AG09319 (cell line): Measurements from ENCODE around the gene C1RL.
A peak's percentile ranks its signal among the peaks of the same experiment; 100 is the strongest.

Source experiments
- DNase-seq: peaks from one replicate; pipeline ENCODE4 v3.0.0-alpha.2; 2010; ENCODE audit warnings: low read depth; ENCODE audit errors: extremely low read depth
- CTCF ChIP-seq: IDR thresholded peaks from 2 replicates; pipeline ENCODE4 v1.5.1; 2011; ENCODE audit warnings: low read depth, mild to moderate bottlenecking, inconsistent platforms, low read length, moderate library complexity

Gene C1RL

GRCh38 chr12:7096979-7097378 is 12.0 kb downstream of the C1RL start:
- no peak for DNase-seq
- no peak for TF ChIP-seq CTCF

DNA sequence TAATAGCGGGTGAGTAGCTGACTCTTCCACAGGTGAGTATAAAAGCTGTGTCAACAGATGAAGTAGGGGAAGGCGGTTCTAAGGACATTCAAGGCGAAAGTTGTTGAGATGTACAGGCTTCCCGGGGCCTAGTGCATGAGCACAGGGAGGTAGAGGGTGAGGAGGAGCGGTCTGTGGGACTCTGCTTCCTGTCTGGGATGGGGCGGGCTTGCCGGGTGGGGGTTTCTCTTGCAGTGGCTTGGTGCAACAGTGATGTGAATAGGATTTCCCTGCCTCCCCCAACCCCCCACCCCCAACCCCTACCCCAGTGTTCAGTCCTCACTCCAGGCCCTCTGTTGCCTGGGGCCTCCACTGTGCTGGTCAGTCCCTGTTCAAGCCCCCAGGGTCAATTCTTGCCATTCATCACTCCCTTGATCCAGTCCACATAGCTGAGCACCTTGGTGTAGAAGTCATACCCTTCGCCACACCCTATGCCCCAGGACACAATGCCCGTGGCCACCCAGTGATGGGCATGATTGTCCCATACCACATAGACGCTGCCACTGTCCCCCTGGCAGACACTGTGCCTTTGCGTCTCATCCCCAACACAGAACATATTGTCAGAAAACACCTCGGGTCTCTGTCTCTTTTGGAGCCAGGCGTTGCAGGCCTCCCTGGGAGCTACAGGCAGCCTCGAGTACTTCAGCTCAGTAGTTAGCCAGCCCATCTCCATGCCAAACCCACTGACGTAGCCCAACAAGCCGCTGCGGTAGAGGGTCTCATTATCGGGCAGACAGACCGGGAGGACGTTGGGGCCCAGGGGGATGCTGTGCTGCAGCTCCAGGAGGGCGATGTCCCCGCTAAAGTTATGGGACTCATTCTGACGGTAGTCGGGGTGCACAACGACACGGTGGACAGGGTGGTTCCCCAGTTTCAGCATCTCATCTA is 12.7 kb downstream of the C1RL start:
- TF ChIP-seq CTCF: no peak
- DNase-seq: no peak

DNA sequence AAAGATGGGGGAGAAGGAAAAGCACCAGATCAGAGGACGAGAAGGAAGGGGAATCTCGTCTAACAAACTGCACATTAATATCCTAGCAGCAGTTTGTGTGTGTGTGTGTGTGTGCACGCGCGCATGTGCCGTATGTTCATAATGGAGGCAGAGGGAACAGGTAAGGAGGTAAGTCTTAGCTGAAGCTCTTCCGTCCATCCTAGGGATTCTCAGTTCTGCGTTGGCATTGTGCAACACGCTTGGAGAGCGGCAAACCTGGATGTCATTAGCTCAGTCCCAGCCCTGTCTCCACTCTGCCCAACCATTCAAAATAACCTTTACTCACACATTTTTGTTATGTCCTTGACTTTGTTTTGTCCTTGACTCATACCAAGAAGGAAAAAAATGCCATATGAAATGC is 15.1 kb downstream of the C1RL start:
- TF ChIP-seq CTCF: no peak

DNA sequence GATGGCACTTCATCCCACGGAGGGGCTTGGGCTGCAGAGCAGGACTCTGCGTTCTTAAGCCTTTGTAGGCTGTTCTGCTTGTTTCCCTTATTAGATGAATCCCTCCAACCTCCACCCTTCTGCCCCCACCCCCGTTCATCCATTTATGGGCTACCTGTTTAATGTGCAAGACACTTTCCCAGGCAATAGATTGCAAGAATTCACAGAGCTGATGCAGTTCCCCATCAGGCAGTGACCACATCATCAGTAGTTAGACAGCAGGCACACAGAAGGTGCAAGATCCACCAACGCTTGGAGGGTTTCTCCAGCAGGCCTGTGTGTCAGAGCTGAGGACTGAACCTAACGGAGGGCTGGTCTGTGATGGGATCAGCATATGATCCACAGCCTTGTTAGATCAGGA is 15.5 kb downstream of the C1RL start:
- no peak for DNase-seq
- TF ChIP-seq CTCF: no peak

More for the DNA sequence above, 15.1 kb downstream of the C1RL start:
- DNase-seq: no peak

- no peak for TF ChIP-seq CTCF
- no peak for DNase-seq
Observed at GRCh38 chr12:7092986-7093460, 16.0 kb downstream of the C1RL start.

DNA sequence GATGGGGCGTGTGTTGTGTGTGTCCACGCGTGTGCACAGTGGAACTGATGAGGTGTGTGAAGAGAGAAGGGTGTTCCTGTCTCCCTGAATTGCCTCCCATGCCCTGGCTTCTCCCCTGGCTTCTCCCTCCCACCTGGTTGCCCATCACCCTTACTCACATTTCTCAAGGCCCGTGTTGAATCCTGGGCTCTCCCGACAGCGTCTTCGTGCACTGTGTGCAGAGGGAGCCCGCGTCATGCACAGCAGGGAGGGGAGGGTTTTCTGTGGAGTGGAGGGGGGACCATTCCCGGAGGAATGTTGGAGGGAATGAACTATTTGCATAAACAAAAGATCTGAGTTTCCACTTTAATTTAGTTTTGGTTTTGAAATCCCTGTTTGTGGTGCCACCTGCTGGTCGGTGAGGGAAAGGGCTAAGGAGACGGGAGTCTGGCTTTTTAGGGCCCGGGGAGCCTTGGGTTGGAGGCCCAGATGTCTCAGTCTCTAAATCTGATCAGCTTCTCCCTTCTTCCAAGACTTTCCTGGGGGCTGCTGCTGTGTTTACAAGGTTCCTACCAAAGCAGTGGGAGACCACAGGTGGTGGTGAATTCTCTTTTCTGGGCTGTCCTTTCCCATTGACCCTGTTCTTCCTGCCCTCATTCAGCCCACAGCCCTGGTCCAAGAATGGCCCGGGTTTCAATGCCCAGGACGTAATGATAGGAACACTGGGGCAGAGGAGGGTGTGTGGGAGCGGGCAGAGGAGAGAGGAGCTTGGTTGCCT is 16.6 kb downstream of the C1RL start, which contains the start of gene C1R:
C1R (minus strand) TSS at position 217 of the 757 bp plus-strand sequence; CDS start at position 160, 57 bp downstream.
- DNase-seq: peak; percentile 87
- TF ChIP-seq CTCF: peak; percentile 90
